Measurements from ENCODE around the gene PTPN13. TPM values are rescaled to one million over a fixed set of nuclear protein-coding genes. Genes with fewer than 3 reads are reported as not detected.

Gene PTPN13
- total RNA-seq, 1 experiment from 2014 or later: 5.9 TPM

DNA sequence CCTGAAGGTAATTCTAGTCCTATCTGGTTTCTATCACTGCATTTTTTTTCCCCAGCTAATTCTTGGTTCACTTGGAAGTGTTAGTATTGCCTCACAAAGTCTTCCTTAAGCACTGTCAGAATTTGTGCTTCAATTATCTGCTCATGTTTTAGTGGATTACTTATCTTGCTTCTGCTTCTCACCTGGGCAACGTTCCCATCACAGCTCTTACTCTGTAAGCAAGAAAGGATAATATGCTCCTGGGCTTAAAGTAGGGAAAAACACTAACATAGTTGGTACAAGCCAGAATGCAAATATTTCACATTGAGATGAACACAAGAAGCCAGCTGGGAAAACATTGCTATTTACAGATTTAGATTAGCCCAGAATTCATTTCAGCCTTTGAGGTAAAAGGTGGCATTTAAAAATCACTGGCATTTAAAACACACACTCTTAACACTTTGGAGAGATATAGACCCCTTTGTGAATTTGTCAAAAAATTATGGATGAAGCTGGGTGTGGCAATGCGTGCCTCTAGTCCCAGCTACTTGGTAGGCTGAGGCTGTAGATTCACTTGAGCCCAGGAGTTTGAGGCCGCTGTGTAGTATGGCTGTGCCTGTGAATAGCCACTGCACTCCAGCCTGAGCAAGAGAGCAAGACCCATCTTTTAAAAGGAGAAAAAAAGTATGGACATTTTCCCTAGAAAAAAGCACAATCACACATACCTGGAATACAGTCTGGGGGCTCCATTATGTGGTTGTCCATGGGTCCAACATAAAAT, 6.6 kb upstream of the PTPN13 start:
- DNase-seq (ENCODE audit: low spot score): no peak

DNA sequence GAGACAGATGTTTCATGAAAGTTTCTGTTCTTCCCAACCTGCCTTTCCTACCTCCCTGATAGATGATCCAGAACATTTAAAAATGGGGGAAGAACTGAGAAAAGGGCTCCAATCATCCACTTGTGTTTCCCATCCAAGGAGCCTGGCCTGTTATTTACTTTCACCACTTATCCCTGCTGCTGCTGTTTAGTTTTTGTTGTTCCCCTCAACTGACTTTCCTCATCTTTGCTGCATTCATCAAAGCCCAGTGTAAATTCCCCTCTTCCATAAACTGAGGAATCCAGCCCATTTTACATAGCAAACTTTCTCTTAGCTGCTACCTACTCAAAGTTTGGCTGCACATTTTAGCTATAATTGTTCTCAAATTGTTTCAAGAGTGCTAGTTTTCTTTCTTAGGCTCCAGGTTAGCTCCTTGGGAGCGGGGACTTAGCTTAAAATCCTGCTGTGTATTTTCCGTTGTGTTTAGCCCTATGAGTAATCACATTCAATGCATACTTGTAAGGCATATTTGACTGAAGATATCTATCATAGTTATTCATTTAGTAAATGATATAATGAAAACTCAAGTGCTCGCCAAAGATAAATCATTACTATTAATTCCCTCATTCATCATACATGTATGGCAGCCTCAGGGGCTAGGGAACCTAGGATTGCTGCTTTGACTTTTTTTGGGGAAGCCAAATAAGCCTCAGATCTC, 1.4 kb upstream of the PTPN13 start:
- DNase-seq (ENCODE audit: low spot score): no peak

DNA sequence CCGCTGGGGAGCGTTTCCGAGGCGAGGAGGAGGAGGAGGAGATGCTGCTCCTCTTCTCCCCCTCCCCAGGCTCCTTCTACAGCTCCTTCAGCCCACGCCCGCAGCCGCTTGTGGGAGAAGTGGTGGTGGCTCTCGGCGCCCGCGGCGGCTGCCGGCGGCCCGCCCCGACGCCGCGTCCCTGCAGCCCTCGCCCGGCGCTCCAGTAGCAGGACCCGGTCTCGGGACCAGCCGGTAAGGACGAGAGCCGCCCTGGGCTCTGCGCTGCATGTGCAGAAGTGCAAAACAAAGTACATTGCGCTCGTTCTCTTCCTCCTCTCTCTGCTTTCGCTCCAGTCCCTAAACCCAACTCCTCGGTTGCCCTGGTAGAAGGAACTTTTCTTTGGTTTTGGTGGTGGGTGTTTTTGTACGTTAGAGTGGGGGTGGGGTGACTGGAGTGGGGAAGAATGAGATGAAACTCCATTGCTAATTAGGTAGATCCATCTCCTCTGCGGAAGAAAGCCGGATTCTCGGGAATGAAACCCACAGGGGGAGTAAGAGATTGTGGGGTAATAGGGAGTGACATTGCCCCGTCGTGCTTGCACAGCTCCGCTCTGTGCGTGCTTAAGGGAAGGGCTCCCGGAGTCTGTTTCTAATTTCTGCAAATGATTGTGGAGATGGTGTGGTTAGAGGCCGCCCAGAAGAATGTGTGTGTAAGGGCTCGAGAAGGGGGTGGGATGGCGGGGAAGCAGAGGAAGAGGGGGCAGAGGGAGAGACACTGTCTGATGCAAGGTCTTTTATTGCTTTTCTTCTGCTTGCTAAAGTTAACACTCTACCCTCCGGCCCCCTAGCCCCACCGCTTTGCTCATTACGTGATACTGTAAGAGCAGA, 677 bp downstream of the PTPN13 start:
- peak; percentile 42 for DNase-seq (ENCODE audit: low spot score)

DNA sequence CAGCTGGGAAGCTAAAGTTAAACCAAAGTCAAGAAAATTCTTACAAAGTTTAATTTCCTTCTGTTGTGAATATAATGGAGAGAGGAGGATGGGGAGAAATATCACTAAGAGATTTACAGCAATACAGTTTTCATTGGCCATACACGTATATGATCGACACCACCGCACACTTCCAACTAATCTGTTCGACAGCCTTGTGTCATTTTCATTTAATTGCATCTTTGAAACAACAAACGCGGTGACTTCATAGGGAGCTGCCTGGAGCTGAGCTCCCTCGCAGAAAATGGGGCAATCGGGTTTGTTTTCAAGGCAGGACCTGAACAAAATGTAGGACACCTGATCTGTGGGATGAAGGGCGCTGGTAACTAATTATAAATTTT, 1.3 kb downstream of the PTPN13 start:
- no peak for DNase-seq (ENCODE audit: low spot score)

DNA sequence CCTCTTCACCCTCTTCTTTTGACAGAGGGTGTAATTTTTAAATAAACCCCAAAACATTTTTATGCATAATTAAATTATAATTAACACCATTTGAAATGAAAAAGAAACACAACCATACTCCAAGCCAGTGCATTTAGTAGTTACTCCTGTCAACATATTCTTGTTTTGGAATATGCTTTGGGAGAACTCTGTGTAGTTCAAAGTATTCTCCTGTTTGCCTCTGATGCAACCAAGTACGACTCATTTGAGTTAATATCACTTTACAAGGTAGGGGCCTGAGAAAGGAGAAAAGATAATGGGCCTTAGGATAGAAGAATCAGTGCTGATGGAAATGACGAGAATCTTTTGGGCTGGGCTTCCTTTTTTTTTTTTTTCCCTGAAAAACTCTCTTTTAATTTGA, 2.7 kb downstream of the PTPN13 start:
- DNase-seq (ENCODE audit: low spot score): no peak

DNA sequence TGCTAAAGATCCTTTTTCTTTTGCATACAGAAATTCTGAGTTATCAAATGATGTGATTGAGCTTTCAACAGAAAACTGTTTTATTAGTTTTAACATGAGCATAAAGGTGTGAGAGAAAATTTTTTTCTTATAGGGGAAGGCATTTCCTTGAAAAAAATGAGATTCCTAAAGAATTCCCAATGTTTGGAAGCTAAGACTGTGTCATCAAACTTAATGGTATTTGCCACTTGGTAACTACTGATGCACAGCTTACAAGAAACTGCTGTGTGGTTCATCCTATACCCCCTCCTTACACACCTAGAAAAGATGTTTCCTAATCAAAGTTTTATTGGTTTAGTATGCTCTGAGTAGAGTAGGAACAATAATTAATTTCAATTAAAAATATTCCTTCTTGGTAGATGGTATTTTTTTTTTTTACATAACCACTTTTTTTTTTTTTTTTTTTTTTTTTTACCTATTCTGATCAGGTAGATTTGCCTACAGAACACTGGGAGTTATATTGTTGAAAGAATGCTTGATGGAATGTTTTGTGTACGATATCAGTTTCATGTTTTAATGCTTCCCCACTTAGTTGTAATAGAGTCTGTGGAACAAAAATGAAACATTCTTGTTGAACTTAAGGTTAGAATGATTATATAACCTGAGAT, 6.0 kb downstream of the PTPN13 start:
- DNase-seq (ENCODE audit: low spot score): no peak

DNA sequence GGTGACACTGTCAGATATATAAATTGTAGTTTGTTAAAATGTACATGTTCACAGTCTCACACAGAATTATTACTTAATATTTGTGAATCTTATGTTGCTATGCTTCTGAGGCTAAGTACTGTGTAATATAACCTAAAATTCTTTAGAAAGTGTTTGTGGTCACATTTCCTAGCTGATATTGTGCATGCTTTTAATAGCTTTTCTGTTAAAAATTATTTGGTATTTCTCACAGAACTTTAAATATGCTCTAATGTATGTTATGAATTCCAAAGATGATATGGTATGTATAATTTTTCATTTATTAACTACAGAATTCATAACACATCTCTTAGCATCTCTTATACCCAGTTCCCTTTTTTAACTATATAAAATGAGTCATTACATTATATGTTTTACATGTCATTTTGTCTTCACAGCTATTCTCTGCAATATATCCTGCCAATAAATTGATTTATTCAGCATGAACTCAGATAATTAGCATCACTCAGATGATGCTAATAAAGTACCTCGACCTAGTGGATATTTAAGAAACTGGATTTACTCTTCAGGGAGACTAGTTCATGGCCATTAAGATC, 9.3 kb downstream of the PTPN13 start:
- DNase-seq (ENCODE audit: low spot score): no peak

DNA sequence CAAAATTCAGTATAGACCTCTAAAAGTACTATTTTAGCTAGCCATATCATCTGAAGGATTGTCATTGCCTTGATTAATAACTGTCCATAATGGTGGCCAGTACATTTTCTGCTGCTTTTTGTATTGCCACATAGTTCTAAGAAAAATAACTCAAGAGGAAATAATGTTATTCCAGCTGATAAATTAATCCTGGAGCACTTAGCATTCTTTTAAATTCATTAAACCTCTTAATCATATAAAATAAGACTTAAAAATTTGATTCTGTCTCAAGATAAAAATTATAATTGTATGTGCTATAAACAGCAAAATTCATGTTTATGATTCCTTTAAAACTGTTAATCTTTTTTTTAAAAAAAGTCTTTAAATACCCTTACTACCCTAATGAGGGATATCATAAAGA, 12.7 kb downstream of the PTPN13 start:
- DNase-seq (ENCODE audit: low spot score): no peak

DNA sequence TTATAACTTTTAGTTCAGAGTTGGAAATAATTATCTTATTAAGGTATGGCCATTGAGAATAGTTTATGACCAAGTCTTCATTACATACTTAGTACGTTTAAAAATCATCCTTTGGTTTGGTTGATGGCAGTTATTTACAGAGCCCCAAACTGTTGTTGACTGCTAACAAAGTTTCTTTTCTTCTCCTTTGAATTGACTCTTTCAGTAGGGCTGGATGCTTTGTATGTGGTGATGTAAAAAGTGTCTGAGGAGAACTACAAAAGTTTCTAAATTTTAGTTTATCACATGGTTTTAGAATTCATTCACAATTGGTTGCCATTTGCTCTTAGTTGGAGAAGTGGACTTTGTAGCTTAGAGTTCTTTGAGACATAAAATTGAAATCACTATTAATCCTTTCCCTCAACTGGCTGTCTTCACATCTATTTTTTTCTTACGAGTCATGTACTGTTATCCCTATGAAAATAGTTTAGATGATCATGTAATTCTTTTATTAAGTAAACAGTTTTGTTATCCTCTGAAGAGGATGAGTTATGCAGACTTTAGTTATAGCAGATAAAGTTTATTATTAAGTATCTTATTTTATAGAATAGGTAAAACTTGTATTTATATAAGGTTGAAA, 14.8 kb downstream of the PTPN13 start:
- DNase-seq (ENCODE audit: low spot score): no peak

DNA sequence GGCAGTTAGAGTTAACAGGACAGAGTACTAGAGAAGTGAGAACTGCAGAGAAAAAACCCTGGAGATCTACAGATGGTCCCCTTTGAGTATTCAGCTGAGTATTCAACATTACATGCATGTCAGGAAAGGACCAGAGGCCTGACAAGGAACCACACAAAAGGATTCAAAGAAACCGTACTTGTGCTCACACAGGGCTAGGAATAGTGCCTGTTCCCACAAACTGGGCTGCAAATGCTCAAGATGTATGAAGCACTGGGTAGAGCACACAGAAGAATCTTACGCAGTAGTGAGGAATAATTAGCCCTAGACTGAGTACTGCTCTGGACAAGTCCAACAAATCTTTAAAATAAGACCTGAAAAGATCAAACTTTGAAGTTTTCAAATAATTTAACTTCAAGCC, 17.6 kb downstream of the PTPN13 start:
- no peak for DNase-seq (ENCODE audit: low spot score)

DNA sequence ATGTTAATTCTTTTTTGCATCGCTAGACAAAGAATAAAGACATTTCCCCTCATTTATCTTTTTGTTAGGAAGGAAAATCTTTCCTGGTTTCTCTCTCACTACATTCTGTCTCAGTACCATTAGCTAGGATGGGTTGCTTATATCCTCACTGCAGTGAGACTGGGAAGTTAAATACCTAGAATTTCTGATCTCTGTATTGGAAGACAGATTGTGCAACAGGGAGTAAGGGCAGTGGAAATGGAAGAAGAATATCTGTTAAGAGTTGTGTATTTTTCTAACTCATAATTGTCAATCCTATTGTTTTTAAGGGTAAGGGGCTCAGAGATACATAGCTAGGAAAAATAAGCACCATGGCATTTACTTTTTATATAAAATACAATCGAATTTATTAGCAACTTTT, 19.6 kb downstream of the PTPN13 start:
- no peak for DNase-seq (ENCODE audit: low spot score)

DNA sequence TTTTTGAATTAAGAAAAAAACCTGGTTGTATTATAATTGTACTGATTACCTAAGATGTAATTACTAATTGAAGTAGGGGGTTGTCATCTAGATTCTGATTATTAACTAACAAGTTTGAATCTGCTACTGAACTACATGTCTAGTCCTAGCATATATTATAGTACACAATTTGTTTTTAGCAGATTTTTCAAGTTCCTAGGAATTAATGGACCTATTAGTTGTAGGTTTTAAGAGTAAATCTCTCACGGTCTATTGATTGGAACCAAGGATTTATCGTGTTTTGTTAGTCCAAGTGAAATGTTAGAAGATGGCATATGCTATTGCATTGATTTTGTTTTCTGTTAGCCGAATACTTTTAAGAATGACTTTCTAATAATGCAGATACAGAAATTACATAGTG, 20.8 kb downstream of the PTPN13 start:
- DNase-seq (ENCODE audit: low spot score): no peak

DNA sequence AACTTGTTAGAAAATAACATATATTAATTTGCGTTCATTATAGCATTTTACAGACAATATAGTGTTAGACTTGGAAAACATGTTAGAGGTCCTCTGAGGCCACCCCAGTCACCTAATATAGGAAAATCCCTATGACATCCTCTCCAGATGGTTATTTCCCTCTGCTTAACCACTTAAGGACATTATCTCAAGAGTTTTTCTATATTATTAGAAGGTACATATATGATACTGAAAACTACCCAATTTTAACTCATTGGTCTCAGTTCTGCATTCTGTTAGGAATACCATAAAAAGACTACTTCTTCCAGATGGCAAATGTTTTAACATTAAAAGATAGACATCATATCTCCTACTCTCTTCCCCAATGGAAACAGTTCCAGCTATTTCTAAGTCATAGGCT, 21.4 kb downstream of the PTPN13 start:
- DNase-seq (ENCODE audit: low spot score): no peak

DNA sequence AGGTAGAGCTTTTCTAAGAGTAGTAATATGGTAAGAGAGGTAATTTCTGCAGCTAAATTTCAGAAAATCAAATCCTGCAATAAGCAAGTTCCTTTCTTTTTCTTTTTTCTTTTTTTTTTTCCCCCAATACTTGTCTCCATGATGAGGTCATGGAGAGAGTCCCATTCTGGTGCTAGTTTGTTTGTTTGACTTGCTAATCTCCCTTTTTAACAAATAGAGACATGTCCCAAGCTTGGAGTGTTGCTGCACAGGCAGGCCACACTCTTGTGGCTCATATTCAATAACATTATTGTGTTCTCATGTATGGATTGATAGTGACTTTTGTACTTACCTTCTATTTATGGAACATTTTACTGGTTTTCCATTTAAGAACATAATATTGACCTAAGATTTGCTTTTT, 25.5 kb downstream of the PTPN13 start:
- DNase-seq (ENCODE audit: low spot score): no peak

DNA sequence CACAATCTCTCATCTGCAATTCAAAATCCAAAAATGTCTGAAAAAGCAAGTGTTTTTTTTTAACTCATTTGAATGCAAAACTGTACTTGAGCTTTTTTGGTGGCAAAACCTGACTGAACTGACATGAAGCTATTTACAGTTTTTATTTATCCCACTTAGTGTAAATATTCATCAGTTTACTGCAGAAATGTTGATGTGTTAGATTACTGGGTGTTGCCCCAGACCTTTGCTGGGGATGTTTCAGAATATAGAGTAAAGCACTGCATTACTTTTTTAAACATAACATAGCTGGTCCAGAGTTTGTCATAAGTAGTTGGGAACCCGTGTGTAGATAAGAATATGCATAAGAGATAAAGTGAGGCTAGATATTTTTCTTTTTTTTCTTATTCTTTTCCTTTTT, 27.3 kb downstream of the PTPN13 start:
- no peak for DNase-seq (ENCODE audit: low spot score)

DNA sequence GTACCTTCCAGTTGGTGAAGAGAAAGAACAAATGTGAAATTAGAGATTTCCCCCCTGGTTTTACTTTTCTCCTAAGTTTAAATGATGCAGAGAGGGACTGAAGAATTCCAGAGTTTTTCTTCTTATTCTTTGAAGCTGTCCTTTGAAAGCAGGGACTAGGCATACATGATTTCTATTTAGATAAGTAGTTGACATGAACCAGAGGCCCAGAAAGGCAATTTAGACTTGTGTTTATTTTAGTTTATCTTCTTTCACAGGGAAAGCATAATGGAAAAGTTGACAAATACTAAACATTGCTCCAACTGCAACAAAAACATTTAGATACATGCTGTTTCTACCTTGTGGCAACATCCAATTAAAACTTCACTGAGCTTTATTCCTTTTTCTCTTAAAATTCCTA, 32.0 kb downstream of the PTPN13 start:
- DNase-seq (ENCODE audit: low spot score): no peak

DNA sequence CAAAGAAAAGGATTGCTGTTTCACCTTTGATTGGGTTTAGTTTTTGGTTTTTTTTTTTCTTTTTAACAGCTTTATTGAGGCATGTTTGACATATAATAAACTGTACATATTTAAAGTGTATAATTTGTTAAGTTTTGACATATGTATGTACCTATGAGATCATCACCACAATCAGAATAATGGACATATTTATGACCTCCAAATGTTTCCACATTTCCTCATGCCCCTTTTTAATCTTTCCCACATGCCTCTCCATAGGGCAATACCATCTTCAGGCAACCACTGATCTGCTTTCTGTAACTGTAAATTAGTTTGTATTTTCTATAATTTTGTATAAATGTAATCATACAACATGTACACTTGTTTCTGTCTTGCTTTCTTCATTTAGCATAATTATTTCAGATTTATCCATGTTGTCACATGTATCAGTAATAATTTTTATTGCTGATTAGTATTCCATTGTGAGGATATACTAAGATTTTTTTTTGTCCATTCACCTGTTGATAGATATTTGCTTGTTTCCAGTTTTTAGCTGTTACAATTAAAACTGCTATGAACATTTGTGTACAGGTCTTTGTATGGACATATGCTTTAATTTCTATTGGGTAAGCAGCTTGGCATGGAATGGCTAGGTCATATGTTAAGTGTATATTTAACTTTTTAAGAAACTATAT, 33.5 kb downstream of the PTPN13 start:
- DNase-seq (ENCODE audit: low spot score): no peak

DNA sequence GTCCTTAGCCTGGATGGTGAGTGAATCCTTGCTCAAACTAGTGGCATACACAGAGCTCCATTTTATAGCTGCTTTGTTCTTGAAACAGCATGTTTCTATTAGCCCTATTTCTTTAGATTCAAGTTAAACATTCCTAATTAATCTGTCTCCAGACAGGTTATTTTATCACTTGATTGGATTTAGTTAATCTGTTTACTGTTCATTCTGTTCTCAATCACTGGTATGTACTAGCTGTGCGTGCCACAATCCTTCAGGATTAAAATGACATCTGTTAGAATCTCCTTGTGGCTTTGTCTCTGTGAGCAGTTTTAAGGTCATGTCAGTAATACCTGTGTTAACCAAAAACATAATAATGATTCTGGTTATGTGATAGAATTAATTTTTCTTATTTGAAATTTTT, 36.5 kb downstream of the PTPN13 start:
- no peak for DNase-seq (ENCODE audit: low spot score)

DNA sequence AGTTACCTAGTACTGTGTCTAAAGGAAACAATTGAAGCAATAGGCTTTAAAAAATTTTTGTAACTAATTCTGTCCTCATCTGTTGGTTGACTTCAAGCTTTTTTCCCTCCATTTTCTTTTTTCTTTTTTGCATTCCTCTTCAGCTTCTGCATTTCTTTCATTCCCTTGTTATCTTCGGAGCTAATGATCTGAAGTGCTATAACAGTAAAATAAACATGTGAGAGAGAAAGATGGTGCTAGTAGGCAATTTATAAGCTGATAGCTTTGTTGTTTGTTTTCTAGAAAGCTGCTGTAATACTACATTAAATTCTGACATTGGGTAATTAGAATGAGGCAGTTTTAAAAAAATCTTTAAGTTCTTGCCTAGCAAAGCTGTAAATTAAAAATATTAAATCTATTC, 37.1 kb downstream of the PTPN13 start:
- no peak for DNase-seq (ENCODE audit: low spot score)

DNA sequence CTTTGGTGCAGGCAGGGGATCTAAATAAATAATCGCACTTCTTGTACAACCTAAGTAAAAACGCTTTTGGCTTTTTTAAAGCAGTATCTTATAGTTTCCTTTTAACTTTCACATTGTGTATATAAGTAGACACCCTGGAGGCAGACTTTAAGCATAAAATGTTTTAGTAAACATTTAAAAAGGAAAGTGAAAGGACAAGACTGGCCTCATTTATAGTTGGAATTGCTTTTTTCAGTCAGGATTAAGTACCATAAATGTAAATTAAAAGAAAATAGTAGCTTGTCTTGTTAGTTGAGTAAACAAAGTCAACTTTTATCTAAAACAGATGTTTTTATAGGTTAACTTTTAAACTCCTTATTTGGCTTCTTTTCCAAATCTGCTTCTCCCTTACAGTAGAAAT, 39.7 kb downstream of the PTPN13 start:
- DNase-seq (ENCODE audit: low spot score): no peak

DNA sequence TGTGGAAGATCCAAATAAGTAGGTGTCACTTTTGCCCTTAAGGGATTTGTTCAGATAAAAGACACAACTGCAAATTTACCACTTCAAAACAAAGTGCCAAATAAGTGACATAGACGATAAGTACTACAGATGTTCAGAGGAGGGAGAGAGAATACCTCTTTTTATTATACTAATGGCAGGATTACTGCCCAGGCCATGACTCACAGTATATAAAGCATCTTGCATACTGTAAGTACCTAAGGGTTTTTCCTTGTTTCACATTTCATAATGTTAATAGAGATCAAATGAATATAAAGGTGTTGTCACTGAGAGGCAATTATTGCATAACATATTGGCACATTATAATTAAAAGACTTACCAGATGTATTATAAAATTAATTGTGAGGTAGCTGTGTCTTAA, 46.4 kb downstream of the PTPN13 start:
- DNase-seq (ENCODE audit: low spot score): no peak
